HepG2 (cell line): ENCODE results near the gene RGS11. TPM values are rescaled to one million over a fixed set of nuclear protein-coding genes. Genes with fewer than 3 reads are reported as not detected.

Source experiments
- CENPT ChIP-seq: sonication (generic); formaldehyde crosslinking; IDR thresholded peaks from 2 replicates; pipeline ENCODE4 v1.8.0; 2022; ENCODE audit warnings: low read depth, mild to moderate bottlenecking, moderate library complexity, missing genetic modification reagents
- EEA1 ChIP-seq: sonication (generic); formaldehyde crosslinking; IDR thresholded peaks from 2 replicates; pipeline ENCODE4 v1.5.1; 2020; ENCODE audit warnings: mild to moderate bottlenecking, missing genetic modification reagents, borderline replicate concordance
- GABPB1 ChIP-seq: IDR thresholded peaks from 2 replicates; pipeline ENCODE4 v1.6.1; 2016; ENCODE audit warnings: mild to moderate bottlenecking, missing genetic modification reagents, moderate library complexity, missing compliant biosample characterization
- HDAC6 ChIP-seq: fragments of 200-600 bp; sonication (generic); IDR thresholded peaks from 2 replicates; pipeline ENCODE4 v1.7.0; 2017; ENCODE audit warnings: mild to moderate bottlenecking, antibody characterized with exemption, low read length, low read depth
- HNF4A ChIP-seq: sonication (generic); formaldehyde crosslinking; IDR thresholded peaks from 2 replicates; pipeline ENCODE4 v1.4.0; 2020; ENCODE audit warnings: missing genetic modification reagents
- KLF11 ChIP-seq: IDR thresholded peaks from 2 replicates; pipeline ENCODE4 v1.6.1; 2016; ENCODE audit warnings: missing compliant biosample characterization
- MEIS1 ChIP-seq: sonication (generic); formaldehyde crosslinking; IDR thresholded peaks from 2 replicates; pipeline ENCODE4 v1.9.0; 2021; ENCODE audit warnings: mild to moderate bottlenecking, missing genetic modification reagents, moderate library complexity, borderline replicate concordance
- RAD21 ChIP-seq: fragments of 450-650 bp; formaldehyde crosslinking; IDR thresholded peaks from 2 replicates; pipeline ENCODE4 v1.5.0; 2020; ENCODE audit warnings: mild to moderate bottlenecking
- ZNF772 ChIP-seq: sonication (generic); formaldehyde crosslinking; IDR thresholded peaks from 2 replicates; pipeline ENCODE4 v1.5.0; 2020; ENCODE audit warnings: mild to moderate bottlenecking, missing genetic modification reagents
- ZNF891 ChIP-seq: sonication (generic); formaldehyde crosslinking; IDR thresholded peaks from 2 replicates; pipeline ENCODE4 v1.5.0; 2020; ENCODE audit warnings: mild to moderate bottlenecking, missing genetic modification reagents
- ZSCAN9 ChIP-seq: IDR thresholded peaks from 2 replicates; pipeline ENCODE4 v1.6.1; 2016; ENCODE audit warnings: borderline replicate concordance
- polyA plus RNA-seq, 8 experiments: library from polyadenylated mRNA; depleted of rRNA in 3 of 8; stranded (reverse) in 7 of 8; unstranded in 1 of 8; fragments of >200 nt; fragmentation: Illumina TruSeq in 4 of 8; extraction: Trizol in 4 of 8; gene quantifications; 2 replicates each; pipeline versions ENCODE4 v1.2.1 to v1.2.3, GENCODE V29; 2011 to 2016; ENCODE audit warnings: low read depth in 4 of 8, missing spikeins in 1 of 8, mixed read lengths in 1 of 8; ENCODE audit not compliant: insufficient read depth in 1 of 8
- total RNA-seq, 5 experiments: library from RNA; depleted of rRNA; stranded (reverse); fragments of >200 nt; fragmentation: Illumina TruSeq; extraction: Trizol; gene quantifications; 2 replicates each; pipeline ENCODE4 v1.2.3, GENCODE V29; 2016; ENCODE audit warnings: low read depth in 1 of 5
- TF ChIP-seq, protein P1 (sequence below): sonication (generic); formaldehyde crosslinking; IDR thresholded peaks from 2 replicates; pipeline ENCODE4 v1.5.1; 2020; ENCODE audit warnings: mild to moderate bottlenecking, missing genetic modification reagents
- TF ChIP-seq, protein P2 (sequence below): sonication (generic); formaldehyde crosslinking; conservative IDR thresholded peaks from 2 replicates; pipeline ENCODE4 v1.5.0; 2020; ENCODE audit warnings: missing genetic modification reagents
- TF ChIP-seq, protein P3 (sequence below): sonication (generic); formaldehyde crosslinking; IDR thresholded peaks from 2 replicates; pipeline ENCODE4 v1.4.0; 2020; ENCODE audit warnings: mild to moderate bottlenecking, missing genetic modification reagents
- TF ChIP-seq, protein P4 (sequence below): sonication (generic); formaldehyde crosslinking; IDR thresholded peaks from 2 replicates; pipeline ENCODE4 v1.4.0; 2020; ENCODE audit warnings: missing genetic modification reagents
- TF ChIP-seq, protein P5 (sequence below): sonication (generic); formaldehyde crosslinking; IDR thresholded peaks from 2 replicates; pipeline ENCODE4 v1.5.0; 2020; ENCODE audit warnings: missing genetic modification reagents

Gene RGS11
- total and polyA plus RNA-seq, 2 of the 13 experiments (the other 11 are each of a cell fraction or from before 2014, with no cell fraction given): 0.11 TPM; not detected in 1

- TF ChIP-seq, protein P1, sequence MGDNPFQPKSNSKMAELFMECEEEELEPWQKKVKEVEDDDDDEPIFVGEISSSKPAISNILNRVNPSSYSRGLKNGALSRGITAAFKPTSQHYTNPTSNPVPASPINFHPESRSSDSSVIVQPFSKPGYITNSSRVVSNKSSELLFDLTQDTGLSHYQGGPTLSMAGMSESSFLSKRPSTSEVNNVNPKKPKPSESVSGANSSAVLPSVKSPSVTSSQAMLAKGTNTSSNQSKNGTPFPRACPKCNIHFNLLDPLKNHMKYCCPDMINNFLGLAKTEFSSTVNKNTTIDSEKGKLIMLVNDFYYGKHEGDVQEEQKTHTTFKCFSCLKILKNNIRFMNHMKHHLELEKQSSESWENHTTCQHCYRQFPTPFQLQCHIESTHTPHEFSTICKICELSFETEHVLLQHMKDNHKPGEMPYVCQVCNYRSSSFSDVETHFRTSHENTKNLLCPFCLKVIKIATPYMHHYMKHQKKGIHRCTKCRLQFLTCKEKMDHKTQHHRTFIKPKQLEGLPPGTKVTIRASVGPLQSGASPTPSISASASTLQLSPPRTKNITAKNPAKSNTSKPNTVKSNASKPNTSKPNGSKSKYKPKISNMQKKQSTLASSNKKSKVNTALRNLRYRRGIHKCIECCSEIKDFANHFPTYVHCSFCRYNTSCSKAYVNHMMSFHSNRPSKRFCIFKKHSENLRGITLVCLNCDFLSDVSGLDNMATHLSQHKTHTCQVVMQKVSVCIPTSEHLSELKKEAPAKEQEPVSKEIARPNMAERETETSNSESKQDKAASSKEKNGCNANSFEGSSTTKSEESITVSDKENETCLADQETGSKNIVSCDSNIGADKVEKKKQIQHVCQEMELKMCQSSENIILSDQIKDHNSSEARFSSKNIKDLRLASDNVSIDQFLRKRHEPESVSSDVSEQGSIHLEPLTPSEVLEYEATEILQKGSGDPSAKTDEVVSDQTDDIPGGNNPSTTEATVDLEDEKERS (CRISPR knock-in tag): peak; percentile 95
- TF ChIP-seq, protein P2, sequence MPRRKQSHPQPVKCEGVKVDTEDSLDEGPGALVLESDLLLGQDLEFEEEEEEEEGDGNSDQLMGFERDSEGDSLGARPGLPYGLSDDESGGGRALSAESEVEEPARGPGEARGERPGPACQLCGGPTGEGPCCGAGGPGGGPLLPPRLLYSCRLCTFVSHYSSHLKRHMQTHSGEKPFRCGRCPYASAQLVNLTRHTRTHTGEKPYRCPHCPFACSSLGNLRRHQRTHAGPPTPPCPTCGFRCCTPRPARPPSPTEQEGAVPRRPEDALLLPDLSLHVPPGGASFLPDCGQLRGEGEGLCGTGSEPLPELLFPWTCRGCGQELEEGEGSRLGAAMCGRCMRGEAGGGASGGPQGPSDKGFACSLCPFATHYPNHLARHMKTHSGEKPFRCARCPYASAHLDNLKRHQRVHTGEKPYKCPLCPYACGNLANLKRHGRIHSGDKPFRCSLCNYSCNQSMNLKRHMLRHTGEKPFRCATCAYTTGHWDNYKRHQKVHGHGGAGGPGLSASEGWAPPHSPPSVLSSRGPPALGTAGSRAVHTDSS (CRISPR knock-in tag): peak; percentile 92
- TF ChIP-seq RAD21 (CRISPR knock-in tag) (peak; percentile 61), KLF11 (CRISPR knock-in tag) (peak; percentile 70; the same call in 1 of the 2 replicates), MEIS1 (CRISPR knock-in tag) (peak; percentile 78; the same call in 1 of the 2 replicates), ZNF772 (peak; percentile 97), ZSCAN9 (peak; percentile 98), CENPT (peak; percentile 97), EEA1 (CRISPR knock-in tag) (peak; percentile 97; the same call in 1 of the 2 replicates), HDAC6 (no peak), GABPB1 (CRISPR knock-in tag) (peak; percentile 99), HNF4A (no peak), ZNF891 (peak; percentile 99)
- TF ChIP-seq, protein P3, sequence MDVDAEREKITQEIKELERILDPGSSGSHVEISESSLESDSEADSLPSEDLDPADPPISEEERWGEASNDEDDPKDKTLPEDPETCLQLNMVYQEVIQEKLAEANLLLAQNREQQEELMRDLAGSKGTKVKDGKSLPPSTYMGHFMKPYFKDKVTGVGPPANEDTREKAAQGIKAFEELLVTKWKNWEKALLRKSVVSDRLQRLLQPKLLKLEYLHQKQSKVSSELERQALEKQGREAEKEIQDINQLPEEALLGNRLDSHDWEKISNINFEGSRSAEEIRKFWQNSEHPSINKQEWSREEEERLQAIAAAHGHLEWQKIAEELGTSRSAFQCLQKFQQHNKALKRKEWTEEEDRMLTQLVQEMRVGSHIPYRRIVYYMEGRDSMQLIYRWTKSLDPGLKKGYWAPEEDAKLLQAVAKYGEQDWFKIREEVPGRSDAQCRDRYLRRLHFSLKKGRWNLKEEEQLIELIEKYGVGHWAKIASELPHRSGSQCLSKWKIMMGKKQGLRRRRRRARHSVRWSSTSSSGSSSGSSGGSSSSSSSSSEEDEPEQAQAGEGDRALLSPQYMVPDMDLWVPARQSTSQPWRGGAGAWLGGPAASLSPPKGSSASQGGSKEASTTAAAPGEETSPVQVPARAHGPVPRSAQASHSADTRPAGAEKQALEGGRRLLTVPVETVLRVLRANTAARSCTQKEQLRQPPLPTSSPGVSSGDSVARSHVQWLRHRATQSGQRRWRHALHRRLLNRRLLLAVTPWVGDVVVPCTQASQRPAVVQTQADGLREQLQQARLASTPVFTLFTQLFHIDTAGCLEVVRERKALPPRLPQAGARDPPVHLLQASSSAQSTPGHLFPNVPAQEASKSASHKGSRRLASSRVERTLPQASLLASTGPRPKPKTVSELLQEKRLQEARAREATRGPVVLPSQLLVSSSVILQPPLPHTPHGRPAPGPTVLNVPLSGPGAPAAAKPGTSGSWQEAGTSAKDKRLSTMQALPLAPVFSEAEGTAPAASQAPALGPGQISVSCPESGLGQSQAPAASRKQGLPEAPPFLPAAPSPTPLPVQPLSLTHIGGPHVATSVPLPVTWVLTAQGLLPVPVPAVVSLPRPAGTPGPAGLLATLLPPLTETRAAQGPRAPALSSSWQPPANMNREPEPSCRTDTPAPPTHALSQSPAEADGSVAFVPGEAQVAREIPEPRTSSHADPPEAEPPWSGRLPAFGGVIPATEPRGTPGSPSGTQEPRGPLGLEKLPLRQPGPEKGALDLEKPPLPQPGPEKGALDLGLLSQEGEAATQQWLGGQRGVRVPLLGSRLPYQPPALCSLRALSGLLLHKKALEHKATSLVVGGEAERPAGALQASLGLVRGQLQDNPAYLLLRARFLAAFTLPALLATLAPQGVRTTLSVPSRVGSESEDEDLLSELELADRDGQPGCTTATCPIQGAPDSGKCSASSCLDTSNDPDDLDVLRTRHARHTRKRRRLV (CRISPR knock-in tag): 0 out of 2 replicates have a peak, but pooled peaks have one; percentile 65
- TF ChIP-seq, protein P4, sequence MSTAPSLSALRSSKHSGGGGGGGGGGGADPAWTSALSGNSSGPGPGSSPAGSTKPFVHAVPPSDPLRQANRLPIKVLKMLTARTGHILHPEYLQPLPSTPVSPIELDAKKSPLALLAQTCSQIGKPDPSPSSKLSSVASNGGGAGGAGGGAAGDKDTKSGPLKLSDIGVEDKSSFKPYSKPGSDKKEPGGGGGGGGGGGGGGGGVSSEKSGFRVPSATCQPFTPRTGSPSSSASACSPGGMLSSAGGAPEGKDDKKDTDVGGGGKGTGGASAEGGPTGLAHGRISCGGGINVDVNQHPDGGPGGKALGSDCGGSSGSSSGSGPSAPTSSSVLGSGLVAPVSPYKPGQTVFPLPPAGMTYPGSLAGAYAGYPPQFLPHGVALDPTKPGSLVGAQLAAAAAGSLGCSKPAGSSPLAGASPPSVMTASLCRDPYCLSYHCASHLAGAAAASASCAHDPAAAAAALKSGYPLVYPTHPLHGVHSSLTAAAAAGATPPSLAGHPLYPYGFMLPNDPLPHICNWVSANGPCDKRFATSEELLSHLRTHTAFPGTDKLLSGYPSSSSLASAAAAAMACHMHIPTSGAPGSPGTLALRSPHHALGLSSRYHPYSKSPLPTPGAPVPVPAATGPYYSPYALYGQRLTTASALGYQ (CRISPR knock-in tag): peak; percentile 91
- TF ChIP-seq, protein P5, sequence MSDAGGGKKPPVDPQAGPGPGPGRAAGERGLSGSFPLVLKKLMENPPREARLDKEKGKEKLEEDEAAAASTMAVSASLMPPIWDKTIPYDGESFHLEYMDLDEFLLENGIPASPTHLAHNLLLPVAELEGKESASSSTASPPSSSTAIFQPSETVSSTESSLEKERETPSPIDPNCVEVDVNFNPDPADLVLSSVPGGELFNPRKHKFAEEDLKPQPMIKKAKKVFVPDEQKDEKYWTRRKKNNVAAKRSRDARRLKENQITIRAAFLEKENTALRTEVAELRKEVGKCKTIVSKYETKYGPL (CRISPR knock-in tag): no peak
Measured at GRCh38 chr16:228852-229730, 46.7 kb downstream of the RGS11 start, which contains the start of gene LUC7L (continued).
